Epithelial cell of prostate (primary cell): ENCODE data around the gene SLC34A3.

Experiments
- DNase-seq: peaks from one replicate; pipeline ENCODE4 v3.0.0-alpha.2; 2011; ENCODE audit warnings: low read depth, low spot score
- H3K27ac ChIP-seq: fragments of 450-650 bp; 2 replicates; pipeline ENCODE4 v1.5.1; 2017; ENCODE audit warnings: mild to moderate bottlenecking

SLC34A3 gene

DNA sequence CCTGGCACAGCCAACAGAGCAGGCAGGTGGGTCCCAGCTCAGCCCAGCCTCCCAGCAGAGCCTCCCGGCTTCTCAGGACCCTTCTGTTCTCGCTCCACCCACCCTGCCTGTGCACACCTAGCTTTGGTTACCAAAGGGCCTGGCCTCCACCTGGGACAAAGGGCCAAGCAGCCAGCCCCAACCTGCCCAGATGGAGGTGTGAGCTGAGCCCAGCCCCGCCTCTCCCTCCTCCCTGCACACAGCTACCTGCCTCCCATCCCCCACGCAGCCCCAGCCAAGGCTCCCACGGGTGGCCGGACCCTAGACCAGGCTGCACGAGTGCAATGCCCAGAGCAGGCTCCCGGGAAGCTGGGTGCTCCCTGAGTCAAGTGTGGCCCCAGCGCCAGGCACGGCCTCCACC is 35.8 kb upstream of the SLC34A3 start:
- DNase-seq = no peak
- H3K27ac ChIP-seq = no peak overlapping the region

DNA sequence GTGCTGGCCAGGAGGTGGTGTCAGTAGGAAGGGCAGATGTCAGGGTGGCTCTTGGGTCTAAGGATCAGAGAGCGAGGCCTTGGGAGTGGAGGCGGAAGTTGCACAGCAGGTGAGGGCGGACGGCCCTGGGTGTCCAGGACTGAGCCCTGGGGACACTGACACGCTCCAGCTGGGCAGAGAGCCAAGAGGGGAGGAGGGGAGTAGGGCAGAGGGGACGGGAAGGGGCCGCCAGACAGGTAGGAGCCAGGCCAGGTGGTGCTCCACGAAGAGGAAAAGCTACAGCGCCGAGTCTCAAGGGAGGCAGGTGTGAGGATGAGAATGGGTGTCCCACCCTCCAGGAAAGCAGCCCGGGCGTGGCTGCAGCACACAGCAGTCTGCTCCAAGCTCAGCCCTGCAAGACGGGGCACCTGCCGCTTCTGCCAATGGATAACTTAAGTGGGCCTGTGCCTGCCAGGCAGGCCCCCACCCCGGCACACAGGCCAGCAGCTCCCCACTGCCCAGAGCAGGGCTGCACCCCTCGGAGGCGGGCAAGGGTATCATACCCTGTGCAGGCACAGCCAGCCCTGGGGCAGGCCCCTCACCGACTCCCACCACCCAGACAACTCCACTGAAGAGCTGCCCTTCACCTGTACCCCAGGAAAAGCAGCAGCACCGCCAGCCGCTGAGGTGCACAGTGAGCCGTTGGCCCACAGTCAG is 35.0 kb upstream of the SLC34A3 start:
- no peak overlapping the region for H3K27ac ChIP-seq
- no peak for DNase-seq

DNA sequence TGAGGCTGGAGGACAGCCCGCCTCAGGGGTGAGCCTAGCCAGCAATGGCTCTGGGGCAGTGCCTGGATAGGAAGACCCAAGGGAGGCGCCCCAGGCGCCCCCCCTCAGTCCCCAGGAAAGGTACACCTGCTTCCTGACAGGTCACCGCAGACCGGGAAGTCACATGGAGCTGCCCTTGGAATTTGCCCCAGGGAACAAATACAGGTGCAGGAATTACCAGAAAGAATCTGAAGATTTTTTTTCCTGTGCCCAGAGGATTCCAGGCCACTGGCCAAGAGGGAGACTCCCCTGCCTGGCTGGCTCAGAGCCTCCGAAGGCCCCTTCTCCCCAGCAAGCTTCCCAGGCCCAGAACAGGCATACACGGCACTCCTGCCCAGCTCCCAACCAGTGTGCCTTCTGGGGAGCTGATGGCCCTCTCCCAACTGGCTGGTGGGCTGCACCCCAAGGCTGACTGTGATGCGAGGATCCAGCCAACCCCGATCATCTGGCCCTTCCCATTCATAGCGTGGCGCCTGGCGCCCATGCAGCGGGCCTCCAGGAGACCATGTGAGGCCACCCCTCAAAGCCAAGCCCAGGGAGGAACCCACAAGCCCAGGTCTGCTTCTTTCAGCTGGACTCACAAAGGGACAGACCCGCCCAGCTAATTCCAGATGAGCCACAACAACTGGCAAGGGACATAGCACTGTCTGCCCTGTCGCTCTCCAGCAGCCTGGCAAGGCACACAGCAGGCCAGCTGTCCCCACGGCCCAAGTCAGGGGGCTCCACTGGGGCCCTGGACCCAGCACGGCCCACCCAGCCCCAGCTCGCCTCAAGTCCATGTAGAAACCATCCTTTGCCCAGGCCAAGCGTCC is 32.4 kb upstream of the SLC34A3 start:
- no peak overlapping the region for H3K27ac ChIP-seq
- DNase-seq = no peak

DNA sequence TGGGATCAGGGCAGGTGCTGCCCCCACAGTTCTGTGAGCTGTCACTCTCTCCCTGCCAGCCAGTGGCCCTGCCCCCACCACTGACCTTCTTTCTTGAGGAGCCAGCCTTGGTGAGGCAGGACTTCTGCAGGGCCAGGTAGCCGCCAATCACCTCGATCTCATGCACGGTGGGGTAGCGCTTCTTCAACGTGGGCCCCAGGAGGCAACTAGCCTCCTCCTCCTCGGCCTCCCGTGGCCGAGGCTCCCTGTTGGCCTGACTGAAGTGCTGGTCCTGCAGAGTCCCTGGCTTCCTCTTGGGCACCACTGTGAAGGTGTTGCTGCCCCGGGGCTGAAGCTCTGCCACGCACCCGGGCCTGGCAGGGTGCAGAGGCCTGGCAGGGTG is 31.8 kb upstream of the SLC34A3 start:
- no peak overlapping the region for H3K27ac ChIP-seq

DNA sequence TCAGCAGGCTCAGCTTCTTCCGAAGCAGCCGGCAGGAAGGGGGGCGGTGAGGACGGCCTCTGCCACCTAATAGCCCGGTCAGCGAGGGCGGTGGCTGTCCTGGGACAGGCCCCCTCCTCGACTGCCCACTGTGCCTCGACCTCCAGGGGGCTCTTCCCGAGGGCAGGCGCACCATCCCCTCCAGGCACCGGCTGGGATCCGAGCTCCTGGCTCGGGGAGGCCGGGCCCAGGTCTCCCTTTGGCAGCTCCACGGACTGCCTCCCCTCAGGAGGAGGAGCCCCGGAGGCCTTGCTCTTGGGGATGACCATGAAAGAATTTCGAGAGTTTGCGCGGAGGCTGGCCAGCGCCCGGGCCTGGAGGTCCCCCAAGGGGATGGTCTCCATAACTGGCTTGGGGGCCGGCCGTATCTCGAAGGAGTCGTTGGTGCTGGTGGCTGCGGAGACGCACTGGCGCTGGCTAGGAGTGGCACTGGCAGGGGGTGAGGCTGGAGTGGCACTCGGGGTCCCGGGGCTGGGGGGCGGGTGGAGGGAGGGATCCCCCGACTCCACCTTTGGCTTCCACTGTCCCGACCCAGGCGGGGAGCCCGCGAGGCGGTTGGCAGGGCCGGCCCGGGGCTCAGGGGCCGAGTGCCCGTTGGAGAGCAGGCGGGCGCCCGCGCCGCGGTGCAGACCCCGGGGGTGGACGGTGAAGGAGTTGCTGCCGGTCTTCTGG is 31.1 kb upstream of the SLC34A3 start:
- no peak for DNase-seq
- no peak overlapping the region for H3K27ac ChIP-seq

More for the DNA sequence above, 31.8 kb upstream of the SLC34A3 start:
- DNase-seq = no peak

DNA sequence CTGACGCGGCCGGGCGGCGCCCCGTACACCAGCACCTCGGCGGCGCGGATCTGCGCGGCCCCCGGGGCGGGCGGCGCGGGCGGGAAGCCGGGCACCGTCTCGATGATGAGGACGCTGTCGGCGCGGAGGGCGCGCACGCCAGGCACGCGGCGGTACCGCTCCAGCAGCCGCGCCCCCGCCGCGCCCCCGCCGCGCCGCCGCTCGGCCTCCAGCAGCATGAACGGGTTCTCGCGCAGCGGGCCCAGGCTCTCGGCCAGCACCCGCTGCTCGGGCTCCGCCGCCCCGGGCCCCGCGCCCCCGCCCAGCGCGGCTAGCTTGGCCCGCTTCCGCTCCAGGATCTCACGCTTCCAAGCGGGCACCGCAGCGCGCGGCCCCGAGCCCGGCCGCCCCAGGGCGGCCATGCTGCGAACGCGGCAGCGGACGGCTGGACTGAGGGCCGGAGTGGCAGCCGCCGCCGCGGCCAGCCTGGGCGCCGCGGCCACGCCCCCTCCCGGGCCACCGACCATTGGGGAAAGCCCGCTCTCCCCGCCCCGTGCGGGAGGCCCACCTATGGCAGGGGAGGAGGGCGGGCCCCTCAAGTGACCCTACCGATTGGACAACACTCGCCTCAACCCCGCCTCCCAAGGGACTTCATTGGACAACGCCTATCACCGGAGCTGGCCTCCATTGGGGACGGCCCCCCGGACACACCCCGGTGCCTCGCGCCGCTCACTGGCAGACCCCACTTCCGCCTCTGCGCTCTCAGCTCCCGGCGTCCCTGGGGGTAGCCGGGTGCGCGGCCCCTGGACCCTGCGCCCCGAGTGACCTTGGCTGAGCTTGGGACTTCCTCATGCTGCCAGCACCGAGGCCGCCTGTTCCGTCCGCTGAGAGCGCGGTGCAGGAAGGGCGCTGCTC is 30.1 kb upstream of the SLC34A3 start, which contains the start of gene TPRN:
Gene TPRN, minus strand, starts transcription at position 431 of the 894 bp plus-strand sequence. Its CDS starts 30 bp downstream, at position 401.
- H3K27ac ChIP-seq = peak within 1 kb of the TSS; percentile 36
- DNase-seq = peak; percentile 93

DNA sequence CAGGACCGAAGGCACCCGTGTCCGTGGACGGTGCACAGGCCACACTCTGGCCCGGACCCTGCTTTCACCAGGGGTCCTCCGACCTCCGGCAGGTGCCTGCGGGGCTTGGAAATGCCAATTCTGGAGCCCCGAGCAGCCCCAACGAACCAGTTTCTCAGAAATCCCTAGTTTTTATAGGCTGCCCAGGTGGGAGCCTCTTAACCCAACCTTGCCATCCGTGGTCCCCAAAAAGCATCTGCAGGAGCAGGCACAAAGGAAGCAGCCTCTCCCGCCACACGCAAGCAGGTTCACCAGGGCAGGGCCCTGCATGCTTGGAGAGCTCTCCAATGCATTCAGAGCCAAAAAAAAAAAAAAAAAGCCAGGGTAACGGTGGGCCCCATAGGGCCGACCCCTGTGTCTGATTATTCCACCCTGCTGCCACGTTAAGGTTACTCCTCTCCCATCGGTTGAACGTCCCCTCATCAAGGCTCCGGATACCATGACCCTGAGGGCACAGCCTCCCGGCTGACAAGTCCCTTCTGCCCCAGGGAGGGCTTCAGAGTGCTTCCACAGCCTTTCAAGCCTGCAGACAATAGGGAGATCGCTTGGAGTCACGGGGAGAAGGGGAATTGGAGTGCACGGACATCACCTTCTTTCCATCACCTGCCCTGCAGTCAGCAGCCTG is 29.4 kb upstream of the SLC34A3 start:
- DNase-seq = no peak
- H3K27ac ChIP-seq = peak overlapping the region; percentile 36

DNA sequence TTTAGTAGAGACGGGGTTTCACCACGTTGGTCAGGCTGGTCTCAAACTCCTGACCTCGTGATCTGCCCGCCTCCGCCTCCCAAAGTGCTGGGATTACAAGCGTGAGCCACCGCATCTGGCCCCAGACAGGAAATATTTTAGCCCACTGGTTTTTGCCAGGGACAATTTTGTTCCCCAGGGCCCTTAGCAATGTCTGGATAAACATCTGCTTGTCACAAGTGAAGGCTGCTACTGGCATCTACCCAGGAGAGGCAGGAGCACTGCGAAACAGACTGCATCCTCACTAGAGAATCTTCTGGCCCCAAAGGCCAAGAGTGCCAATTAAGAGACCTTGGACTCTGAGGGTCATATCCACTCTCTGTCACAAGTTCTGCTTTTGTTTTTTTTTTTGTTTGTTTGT is 27.7 kb upstream of the SLC34A3 start:
- DNase-seq = no peak
- no peak overlapping the region for H3K27ac ChIP-seq

DNA sequence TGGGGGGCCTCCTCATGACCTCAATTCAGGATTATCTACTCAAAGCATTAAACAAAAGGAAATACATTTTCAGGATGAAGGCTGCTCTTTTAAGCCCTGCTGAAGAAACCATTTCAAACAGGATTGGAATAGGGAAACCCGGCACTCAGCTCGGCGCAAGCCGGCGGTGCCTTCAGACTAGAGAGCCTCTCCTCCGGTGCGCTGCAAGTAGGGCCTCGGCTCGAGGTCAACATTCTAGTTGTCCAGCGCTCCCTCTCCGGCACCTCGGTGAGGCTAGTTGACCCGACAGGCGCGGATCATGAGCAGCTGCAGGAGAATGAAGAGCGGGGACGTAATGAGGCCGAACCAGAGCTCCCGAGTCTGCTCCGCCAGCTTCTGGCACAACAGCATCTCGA is 26.0 kb upstream of the SLC34A3 start:
- no peak for DNase-seq

DNA sequence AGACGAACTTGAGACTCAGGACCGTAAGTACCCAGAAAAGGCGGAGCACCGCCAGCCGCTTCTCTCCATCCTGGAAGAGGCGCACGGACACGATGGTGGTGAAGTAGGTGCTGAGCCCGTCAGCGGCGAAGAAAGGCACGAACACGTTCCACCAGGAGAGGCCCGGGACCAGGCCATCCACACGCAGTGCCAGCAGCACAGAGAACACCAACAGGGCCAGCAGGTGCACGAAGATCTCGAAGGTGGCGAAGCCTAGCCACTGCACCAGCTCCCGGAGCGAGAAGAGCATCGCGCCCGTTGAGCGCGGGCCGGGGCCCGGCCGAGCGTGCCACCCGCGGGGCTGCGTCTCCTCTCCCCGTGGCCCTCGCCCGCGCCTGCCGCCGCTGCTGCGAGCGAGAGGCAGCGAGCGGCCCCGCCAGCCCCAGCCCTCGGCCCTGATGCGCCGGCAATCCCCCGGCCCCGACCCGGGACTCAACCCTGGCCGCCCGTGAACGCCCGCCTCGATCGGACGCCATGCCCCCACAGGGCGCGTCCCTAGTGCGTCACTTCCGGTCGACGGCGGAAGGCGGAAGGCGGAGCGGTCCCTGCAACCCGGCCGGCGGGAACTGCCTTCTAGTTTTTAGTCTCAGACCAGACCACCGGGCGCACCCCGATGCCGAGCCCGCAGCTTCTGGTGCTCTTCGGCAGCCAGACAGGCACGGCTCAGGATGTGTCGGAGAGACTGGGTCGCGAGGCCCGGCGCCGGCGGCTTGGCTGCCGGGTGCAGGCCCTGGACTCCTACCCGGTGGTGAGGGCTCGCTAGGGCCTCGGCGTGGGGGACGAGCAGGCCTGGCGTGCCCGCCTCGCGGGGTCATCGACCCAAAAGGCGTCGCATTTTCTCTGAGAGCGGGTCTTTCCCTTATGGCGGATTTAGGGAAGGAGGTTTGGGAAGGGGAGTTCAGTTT is 25.3 kb upstream of the SLC34A3 start, which contains the start of the genes NDOR1 and TMEM203:
Gene NDOR1, plus strand, starts transcription at position 575 of the 944 bp plus-strand sequence. Its CDS starts 78 bp downstream, at position 653.
Gene TMEM203, minus strand, starts transcription at position 523 of the 944 bp plus-strand sequence. Its CDS starts 234 bp downstream, at position 289.
- peak within 1 kb of the TSS; percentile 57 for H3K27ac ChIP-seq
- peak; percentile 36 for DNase-seq

More for the DNA sequence above, 26.0 kb upstream of the SLC34A3 start:
- H3K27ac ChIP-seq = peak overlapping the region; percentile 57

DNA sequence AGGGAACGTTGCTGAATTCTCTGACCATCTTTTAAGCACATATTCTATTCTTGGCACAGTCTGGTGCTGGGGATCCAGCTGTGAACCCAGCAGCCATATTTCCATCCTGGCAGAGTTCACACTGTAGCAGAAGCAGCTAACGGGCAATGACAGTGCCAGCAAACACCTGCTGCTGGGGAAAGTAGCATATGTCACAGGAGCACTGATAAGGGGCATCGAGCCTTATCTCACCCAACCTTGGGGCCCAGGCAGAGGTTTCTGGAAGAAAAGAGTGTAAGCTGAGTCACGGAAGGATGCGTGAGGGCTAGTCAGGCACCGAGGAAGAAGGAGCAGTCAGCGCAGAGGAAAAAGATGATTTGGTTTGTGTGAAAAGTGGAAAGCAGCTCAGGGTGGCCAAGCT is 24.1 kb upstream of the SLC34A3 start:
- DNase-seq = no peak
- no peak overlapping the region for H3K27ac ChIP-seq

DNA sequence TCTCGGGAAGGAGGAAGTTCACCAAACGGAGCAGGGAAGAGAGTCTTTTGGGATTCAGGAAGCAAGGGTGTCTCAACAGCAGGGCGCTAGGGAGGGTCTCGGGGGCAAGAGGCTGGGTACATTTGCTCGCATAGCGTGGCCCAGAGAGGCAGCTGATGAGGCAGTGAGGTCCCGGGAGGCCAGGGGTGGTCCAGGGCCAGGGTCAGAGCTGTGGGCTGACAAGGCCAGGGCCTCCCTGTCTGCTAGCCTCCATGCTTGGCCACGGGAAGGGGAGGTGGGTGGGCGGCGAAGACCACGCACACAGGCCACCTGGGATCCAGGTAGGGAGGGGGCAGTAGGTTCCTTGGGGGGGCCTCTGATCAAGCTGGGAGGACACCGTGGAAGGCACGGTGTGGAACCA is 19.2 kb upstream of the SLC34A3 start:
- no peak for DNase-seq
- H3K27ac ChIP-seq = no peak overlapping the region

DNA sequence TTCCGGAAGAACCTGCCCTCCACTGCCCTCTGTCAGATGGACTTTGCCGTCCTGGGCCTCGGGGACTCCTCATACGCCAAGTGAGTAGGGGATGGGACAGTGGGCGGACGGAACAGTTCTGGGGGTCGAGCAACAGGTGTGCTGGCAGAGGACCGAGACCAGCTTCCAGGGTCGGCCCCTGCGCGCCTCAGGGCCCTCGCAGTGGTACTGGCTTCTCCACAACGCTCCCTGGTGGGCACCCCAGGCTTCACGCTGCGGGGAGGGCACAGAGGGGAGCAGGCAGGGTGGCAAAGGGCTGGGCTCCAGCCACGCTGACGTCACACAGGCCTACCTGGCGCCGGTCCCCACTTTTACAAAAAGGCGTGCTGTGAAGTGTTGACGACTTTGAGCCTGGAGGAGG is 18.2 kb upstream of the SLC34A3 start:
- H3K27ac ChIP-seq = no peak overlapping the region
- no peak for DNase-seq

DNA sequence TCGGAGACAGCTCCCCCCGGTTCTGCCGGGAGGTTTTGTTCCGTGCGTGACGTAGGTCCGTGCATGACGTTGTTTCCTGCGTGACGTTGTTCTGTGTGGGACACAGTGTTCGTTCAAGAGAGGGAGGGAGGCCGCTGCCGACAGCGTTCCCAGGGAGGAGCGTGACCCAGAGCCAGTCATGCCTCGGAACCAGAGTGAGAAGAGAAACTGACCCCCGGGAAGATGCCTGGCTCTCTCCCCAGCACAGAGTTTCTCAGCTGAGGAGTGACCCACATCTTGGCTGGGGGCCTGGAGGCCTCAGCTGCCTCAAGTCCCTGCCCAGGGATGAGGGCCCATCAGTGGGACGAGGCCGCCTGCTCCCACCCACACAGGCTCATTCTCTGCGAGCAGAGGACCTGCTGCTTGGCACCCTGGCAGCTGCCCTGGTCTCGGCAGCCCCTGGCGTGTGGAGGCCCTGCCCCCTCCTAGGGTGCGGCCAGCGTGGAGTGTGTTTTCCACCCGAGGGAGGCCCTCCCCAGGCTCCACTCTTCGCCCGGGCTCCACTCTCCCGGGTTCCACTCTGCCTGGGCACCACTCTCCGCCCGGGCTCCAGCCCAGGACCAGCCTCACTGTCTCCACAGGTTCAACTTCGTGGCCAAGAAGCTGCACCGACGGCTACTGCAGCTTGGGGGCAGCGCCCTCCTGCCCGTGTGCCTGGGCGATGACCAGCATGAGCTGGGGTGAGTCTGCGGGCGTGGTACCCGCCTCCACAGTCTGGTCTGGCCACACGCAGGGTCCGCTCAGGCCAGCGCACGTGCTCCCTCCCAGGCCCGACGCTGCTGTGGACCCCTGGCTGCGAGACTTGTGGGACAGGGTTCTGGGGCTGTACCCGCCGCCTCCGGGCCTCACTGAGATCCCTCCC is 17.3 kb upstream of the SLC34A3 start:
- no peak overlapping the region for H3K27ac ChIP-seq
- DNase-seq = no peak

DNA sequence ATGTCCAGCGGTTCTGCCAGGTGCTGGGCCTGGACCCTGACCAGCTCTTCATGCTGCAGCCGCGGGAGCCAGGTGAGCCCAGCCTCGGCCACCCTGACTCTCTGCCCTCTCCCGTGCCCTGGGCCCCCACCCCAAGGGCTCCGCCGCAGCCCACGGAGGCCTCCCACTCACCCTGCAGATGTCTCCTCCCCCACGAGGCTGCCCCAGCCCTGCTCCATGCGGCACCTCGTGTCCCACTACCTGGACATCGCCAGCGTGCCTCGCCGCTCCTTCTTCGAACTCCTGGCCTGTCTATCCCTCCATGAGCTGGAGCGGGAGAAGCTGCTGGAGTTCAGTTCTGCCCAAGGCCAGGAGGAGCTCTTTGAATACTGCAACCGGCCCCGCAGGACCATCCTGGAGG is 16.1 kb upstream of the SLC34A3 start:
- no peak overlapping the region for H3K27ac ChIP-seq
- no peak for DNase-seq

DNA sequence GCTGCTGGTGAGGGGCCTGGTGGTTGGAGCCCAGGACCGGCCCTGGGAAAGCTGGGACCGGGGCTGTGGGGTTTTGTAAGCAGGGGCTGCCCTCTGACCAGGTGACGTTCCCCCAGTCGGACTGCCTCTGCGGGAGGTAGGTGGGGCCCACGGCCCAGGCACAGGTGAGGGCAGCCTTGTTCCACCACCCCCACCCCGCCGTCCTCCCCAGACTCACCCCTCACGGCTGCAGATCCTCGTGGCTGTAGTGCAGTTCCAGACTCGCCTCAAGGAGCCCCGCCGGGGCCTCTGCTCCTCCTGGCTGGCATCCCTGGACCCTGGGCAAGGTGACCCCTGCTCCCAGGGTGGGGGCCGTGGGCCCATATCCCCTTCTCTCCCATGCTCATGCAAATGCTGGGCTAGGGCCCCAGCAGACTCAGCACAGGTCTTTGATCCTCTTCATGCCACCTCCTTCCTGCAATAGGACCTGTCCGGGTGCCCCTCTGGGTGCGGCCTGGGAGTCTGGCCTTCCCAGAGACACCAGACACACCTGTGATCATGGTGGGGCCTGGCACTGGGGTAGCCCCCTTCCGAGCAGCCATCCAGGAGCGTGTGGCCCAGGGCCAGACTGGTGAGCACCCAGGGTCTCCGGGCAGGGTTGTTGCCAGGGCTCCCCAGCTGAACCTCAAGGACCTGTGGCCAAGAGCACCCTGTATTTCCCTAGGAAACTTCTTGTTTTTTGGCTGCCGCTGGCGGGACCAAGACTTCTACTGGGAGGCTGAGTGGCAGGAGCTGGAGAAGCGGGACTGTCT is 15.3 kb upstream of the SLC34A3 start:
- no peak overlapping the region for H3K27ac ChIP-seq
- no peak for DNase-seq
